Stimulated activated CD4-positive, alpha-beta T cell treated with anti-CD3 and anti-CD28 coated beads, Interleukin-4, amount 100 ng/mL, for 1 hour (primary cell): ENCODE measurements around the gene UPK2.
A peak's percentile ranks its signal among the peaks of the same experiment; 100 is the strongest.

Experiments
- DNase-seq: peaks from one replicate; pipeline ENCODE4 v3.0.0-alpha.2; 2020

Gene UPK2

GRCh38 chr11:118956094-118956846 is at the start of gene UPK2:
UPK2 (plus strand) TSS chr11:118956298; CDS start chr11:118956351, 53 bp downstream.
- peak; percentile 90 for DNase-seq

- DNase-seq = peak; percentile 85
Measured at GRCh38 chr11:118907051-118908042, 48.8 kb upstream of the UPK2 start.

- DNase-seq = no peak
Measured at GRCh38 chr11:118908264-118908663, 47.8 kb upstream of the UPK2 start.

- DNase-seq = no peak
Measured at GRCh38 chr11:118908901-118909618, 47.0 kb upstream of the UPK2 start.

- no peak for DNase-seq
Measured at GRCh38 chr11:118909619-118910308, 46.3 kb upstream of the UPK2 start.

- DNase-seq = peak; percentile 48
Measured at GRCh38 chr11:118910309-118911112, 45.6 kb upstream of the UPK2 start.

GRCh38 chr11:118911113-118911879 is 44.8 kb upstream of the UPK2 start:
- no peak for DNase-seq

- DNase-seq = peak; percentile 81
Measured at GRCh38 chr11:118911880-118912741, 44.0 kb upstream of the UPK2 start.

- no peak for DNase-seq
Measured at GRCh38 chr11:118912742-118913410, 43.2 kb upstream of the UPK2 start.

- DNase-seq = no peak
Measured at GRCh38 chr11:118913411-118914125, 42.5 kb upstream of the UPK2 start.

GRCh38 chr11:118914178-118914918 is 41.8 kb upstream of the UPK2 start:
- DNase-seq = peak; percentile 63

GRCh38 chr11:118914987-118915386 is 41.1 kb upstream of the UPK2 start:
- DNase-seq = no peak

GRCh38 chr11:118915396-118915795 is 40.7 kb upstream of the UPK2 start:
- no peak for DNase-seq

- no peak for DNase-seq
Measured at GRCh38 chr11:118915941-118916841, 39.9 kb upstream of the UPK2 start.

GRCh38 chr11:118916842-118917388 is 39.2 kb upstream of the UPK2 start:
- DNase-seq = no peak

GRCh38 chr11:118917481-118918127 is 38.5 kb upstream of the UPK2 start:
- DNase-seq = peak; percentile 51
